HG03095 (cell line): ENCODE measurements around the gene SORL1.

ENCODE experiments used
- ATAC-seq: cut with Tn5 transposase; IDR thresholded peaks from one replicate; pipeline ENCODE4 v1.9.1; 2021; ENCODE audit warnings: moderate library complexity; ENCODE audit not compliant: unreplicated experiment

SORL1 gene

GRCh38 chr11:121578251-121578976 is 126.3 kb downstream of the SORL1 start:
- ATAC-seq: no peak

GRCh38 chr11:121580154-121580553 is 128.0 kb downstream of the SORL1 start:
- no peak for ATAC-seq

- ATAC-seq: no peak
Measured at GRCh38 chr11:121581607-121582006, 129.5 kb downstream of the SORL1 start.

GRCh38 chr11:121582296-121582695 is 130.2 kb downstream of the SORL1 start:
- ATAC-seq: no peak

GRCh38 chr11:121583825-121584224 is 131.7 kb downstream of the SORL1 start:
- no peak for ATAC-seq

GRCh38 chr11:121586750-121587149 is 134.6 kb downstream of the SORL1 start:
- ATAC-seq: no peak

GRCh38 chr11:121587182-121587581 is 135.1 kb downstream of the SORL1 start:
- no peak for ATAC-seq

GRCh38 chr11:121588747-121589146 is 136.6 kb downstream of the SORL1 start:
- no peak for ATAC-seq

GRCh38 chr11:121589946-121590537 is 137.9 kb downstream of the SORL1 start:
- ATAC-seq: peak; percentile 76

GRCh38 chr11:121590772-121591404 is 138.8 kb downstream of the SORL1 start:
- ATAC-seq: no peak

GRCh38 chr11:121591405-121592033 is 139.4 kb downstream of the SORL1 start:
- no peak for ATAC-seq

GRCh38 chr11:121592708-121593107 is 140.6 kb downstream of the SORL1 start:
- no peak for ATAC-seq

- ATAC-seq: no peak
Measured at GRCh38 chr11:121595717-121596161, 143.6 kb downstream of the SORL1 start.

GRCh38 chr11:121596195-121597155 is 144.4 kb downstream of the SORL1 start:
- no peak for ATAC-seq

- ATAC-seq: no peak
Measured at GRCh38 chr11:121603316-121603715, 151.2 kb downstream of the SORL1 start.

GRCh38 chr11:121604152-121604551 is 152.0 kb downstream of the SORL1 start:
- no peak for ATAC-seq

- ATAC-seq: no peak
Measured at GRCh38 chr11:121606354-121606753, 154.2 kb downstream of the SORL1 start.

- ATAC-seq: no peak
Measured at GRCh38 chr11:121607341-121607740, 155.2 kb downstream of the SORL1 start.

- no peak for ATAC-seq
Measured at GRCh38 chr11:121608545-121609098, 156.5 kb downstream of the SORL1 start.

GRCh38 chr11:121610706-121611105 is 158.6 kb downstream of the SORL1 start:
- no peak for ATAC-seq
